Measurements from ENCODE around the gene GRID2. TPM values are rescaled to one million over a fixed set of nuclear protein-coding genes. Genes with fewer than 3 reads are reported as not detected.

Gene GRID2
- total and polyA plus RNA-seq, 2 of the 13 experiments (the other 11 are each of a cell fraction or from before 2014, with no cell fraction given), result not detected

DNA sequence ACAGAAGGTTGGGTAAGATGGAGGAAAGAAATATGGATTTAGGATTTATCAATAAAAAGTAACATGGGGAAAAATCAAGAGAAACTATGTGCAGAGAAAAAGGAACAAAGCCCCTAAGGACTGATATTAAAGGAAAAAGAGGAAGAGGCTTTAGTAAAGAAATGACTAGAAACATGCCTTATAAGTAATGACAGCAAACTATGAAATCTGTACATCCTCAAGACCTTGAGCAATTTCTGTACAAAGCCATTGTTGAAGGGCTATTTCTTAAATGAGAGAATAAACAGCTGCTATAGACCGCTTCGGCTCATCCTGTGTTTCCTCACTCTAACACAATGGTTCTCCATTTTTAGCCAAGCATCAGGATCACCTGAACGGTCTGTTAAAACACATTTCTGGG, 1344.5 kb downstream of the GRID2 start:
- no peaks in the 10 kb centered on the region for H3K27me3 ChIP-seq (ENCODE audit: control insufficient read depth in 1 of 2, insufficient read depth in 2 of 2, low read length in 2 of 2)
- FAIRE-seq (no peak), DNase-seq (ENCODE audit: low spot score) (no peak), ATAC-seq (no peak)
- POLR2A ChIA-PET, result no interaction called here
- H2AFZ ChIP-seq (ENCODE audit: low read length), result no peak overlapping the region
- CTCF ChIA-PET (ENCODE audit: low intra/inter-chr PET ratio, low total read pairs), result no interaction called here
- H4K20me1 ChIP-seq (ENCODE audit: insufficient read depth, low read length), result no peaks in the 10 kb centered on the region
- H3K4me3 ChIP-seq (replicated peaks in 1 of 3; ENCODE audit: insufficient read depth in 1 of 3, low read depth in 2 of 3, low read length in 3 of 3), result no peak overlapping the region
- WGBS (ENCODE audit: low lambda C conversion rate), result 7% methylated on average over 3 of the region's 3 CpGs
- no peak overlapping the region for H3K27ac ChIP-seq (ENCODE audit: extremely low read length, insufficient read depth, low read length)
- no peak overlapping the region for H3K4me2 ChIP-seq (ENCODE audit: low read depth, low read length)
- H3K4me1 ChIP-seq (ENCODE audit: insufficient read depth, low read length), result no peaks in the 10 kb centered on the region
- no peaks in the 10 kb centered on the region for H3K9me3 ChIP-seq (ENCODE audit: low read length)
- H3K79me2 ChIP-seq (ENCODE audit: insufficient read depth, low read length), result no peaks in the 10 kb centered on the region
- no peak overlapping the region for H3K9ac ChIP-seq (ENCODE audit: insufficient read depth, low read depth, low read length)
- TF ChIP-seq NR1H2 (CRISPR knock-in tag; IDR thresholded peaks at IDR 0.05; ENCODE audit: borderline replicate concordance, low read depth) (no peak), ZNF747 (CRISPR knock-in tag; IDR thresholded peaks at IDR 0.05; ENCODE audit: borderline replicate concordance) (no peak), ERF (CRISPR knock-in tag; IDR thresholded peaks at IDR 0.05) (no peak), ZNF12 (CRISPR knock-in tag; IDR thresholded peaks at IDR 0.05) (no peak), HHEX (CRISPR knock-in tag; IDR thresholded peaks at IDR 0.05) (no peak), ZNF235 (CRISPR knock-in tag; IDR thresholded peaks at IDR 0.05; ENCODE audit: borderline replicate concordance) (no peak), TSC22D2 (CRISPR knock-in tag; IDR thresholded peaks at IDR 0.05; ENCODE audit: borderline replicate concordance) (no peak), GLI4 (CRISPR knock-in tag; IDR thresholded peaks at IDR 0.05; ENCODE audit: borderline replicate concordance) (no peak), ZNF672 (CRISPR knock-in tag; IDR thresholded peaks at IDR 0.05) (no peak), ZNF335 (CRISPR knock-in tag; IDR thresholded peaks at IDR 0.05) (no peak), RNF219 (CRISPR knock-in tag; IDR thresholded peaks at IDR 0.05) (no peak), RBM39 (IDR thresholded peaks at IDR 0.05; ENCODE audit: low read depth, low read length, poor library complexity, severe bottlenecking) (no peak), TCF12 (IDR thresholded peaks at IDR 0.05) (no peak), TCF12 (CRISPR knock-in tag; IDR thresholded peaks at IDR 0.05) (no peak), TMF1 (CRISPR knock-in tag; IDR thresholded peaks at IDR 0.05; ENCODE audit: low read depth) (no peak), ZNF576 (CRISPR knock-in tag; IDR thresholded peaks at IDR 0.05) (no peak), ZNF263 (CRISPR knock-in tag; IDR thresholded peaks at IDR 0.05) (no peak), MXD3 (CRISPR knock-in tag; IDR thresholded peaks at IDR 0.05) (no peak)
- TF ChIP-seq, protein P1, sequence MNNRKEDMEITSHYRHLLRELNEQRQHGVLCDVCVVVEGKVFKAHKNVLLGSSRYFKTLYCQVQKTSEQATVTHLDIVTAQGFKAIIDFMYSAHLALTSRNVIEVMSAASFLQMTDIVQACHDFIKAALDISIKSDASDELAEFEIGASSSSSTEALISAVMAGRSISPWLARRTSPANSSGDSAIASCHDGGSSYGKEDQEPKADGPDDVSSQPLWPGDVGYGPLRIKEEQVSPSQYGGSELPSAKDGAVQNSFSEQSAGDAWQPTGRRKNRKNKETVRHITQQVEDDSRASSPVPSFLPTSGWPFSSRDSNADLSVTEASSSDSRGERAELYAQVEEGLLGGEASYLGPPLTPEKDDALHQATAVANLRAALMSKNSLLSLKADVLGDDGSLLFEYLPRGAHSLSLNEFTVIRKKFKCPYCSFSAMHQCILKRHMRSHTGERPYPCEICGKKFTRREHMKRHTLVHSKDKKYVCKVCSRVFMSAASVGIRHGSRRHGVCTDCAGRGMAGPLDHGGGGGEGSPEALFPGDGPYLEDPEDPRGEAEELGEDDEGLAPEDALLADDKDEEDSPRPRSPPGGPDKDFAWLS (CRISPR knock-in tag; IDR thresholded peaks at IDR 0.05; ENCODE audit: borderline replicate concordance), result no peak
- H3K36me3 ChIP-seq (replicated peaks in 1 of 2; ENCODE audit: control insufficient read depth in 1 of 2, insufficient read depth in 2 of 2, low read length in 2 of 2), result no peaks in the 10 kb centered on the region
- intact Hi-C loops (cut with micrococcal nuclease; ENCODE audit: unreplicated experiment) (no loop called here), in situ Hi-C loops (cut with HindIII; ENCODE audit: extremely low pct_ligation_motif_present, low pct_unique_long_range_greater_than_20kb) (no loop called here)
- BruUV-seq (replicated peaks), result no TSS peak

All from HepG2 (cell line).